Lower leg skin (tissue), 3 donors: ENCODE results near the gene FTO.

Experiments used
- POLR2A ChIP-seq, 2 donors: fragments of 450-650 bp; IDR thresholded peaks; one replicate each; pipeline ENCODE4 v1.6.1; 2016 to 2017; ENCODE audit warnings: antibody characterized with exemption in 2 of 2, mild to moderate bottlenecking in 1 of 2, moderate library complexity in 1 of 2
- TF ChIP-seq, protein P1 (sequence below), 3 donors: fragments of 450-650 bp; IDR thresholded peaks; one replicate each; pipeline ENCODE4 v1.5.1; 2016; ENCODE audit warnings: antibody characterized with exemption in 3 of 3, mild to moderate bottlenecking in 3 of 3, moderate library complexity in 2 of 3

DNA sequence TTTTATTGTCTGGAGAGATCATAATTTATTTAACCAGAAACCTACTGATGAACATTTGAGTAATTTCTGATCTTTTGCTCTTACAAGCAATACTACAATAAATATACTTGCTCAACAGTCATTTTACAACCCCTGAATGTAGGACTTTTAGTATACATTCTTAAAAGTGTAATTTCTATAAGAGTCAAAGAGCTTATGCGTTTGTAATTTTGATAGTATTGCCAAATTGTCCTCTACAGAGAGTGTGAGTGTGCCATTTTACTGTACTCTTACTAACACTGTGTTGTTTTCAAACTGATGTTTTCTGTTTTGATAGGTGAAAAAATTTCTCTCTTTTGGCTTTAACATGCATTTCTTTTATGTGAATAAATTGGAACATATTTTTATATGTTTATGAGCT, 139.1 kb downstream of the FTO start:
- no peak for TF ChIP-seq POLR2A (IDR thresholded peaks at IDR 0.05)
- TF ChIP-seq, protein P1, sequence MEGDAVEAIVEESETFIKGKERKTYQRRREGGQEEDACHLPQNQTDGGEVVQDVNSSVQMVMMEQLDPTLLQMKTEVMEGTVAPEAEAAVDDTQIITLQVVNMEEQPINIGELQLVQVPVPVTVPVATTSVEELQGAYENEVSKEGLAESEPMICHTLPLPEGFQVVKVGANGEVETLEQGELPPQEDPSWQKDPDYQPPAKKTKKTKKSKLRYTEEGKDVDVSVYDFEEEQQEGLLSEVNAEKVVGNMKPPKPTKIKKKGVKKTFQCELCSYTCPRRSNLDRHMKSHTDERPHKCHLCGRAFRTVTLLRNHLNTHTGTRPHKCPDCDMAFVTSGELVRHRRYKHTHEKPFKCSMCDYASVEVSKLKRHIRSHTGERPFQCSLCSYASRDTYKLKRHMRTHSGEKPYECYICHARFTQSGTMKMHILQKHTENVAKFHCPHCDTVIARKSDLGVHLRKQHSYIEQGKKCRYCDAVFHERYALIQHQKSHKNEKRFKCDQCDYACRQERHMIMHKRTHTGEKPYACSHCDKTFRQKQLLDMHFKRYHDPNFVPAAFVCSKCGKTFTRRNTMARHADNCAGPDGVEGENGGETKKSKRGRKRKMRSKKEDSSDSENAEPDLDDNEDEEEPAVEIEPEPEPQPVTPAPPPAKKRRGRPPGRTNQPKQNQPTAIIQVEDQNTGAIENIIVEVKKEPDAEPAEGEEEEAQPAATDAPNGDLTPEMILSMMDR (IDR thresholded peaks at IDR 0.05): no peak
